ENCODE data around the gene CAP1.

The CAP1 gene

GRCh38 chr1:40057310-40058030 lies 16.9 kb downstream of the CAP1 start:
- no peak for DNase-seq (ENCODE audit: low read depth)
- TF ChIP-seq CTCF (conservative IDR thresholded peaks at IDR 0.05; ENCODE audit: control insufficient read depth, insufficient read depth, low read depth, low read length) = no peak
- H3K4me3 ChIP-seq (ENCODE audit: control insufficient read depth, low read depth, low read length) = no peak overlapping the region

GRCh38 chr1:40058097-40058452 lies 17.5 kb downstream of the CAP1 start:
- no peak for TF ChIP-seq CTCF (conservative IDR thresholded peaks at IDR 0.05; ENCODE audit: control insufficient read depth, insufficient read depth, low read depth, low read length)
- H3K4me3 ChIP-seq (ENCODE audit: control insufficient read depth, low read depth, low read length) = no peak overlapping the region
- DNase-seq (ENCODE audit: low read depth) = no peak

GRCh38 chr1:40058453-40059337 lies 18.2 kb downstream of the CAP1 start:
- no peak for DNase-seq (ENCODE audit: low read depth)
- no peak overlapping the region for H3K4me3 ChIP-seq (ENCODE audit: control insufficient read depth, low read depth, low read length)
- TF ChIP-seq CTCF (conservative IDR thresholded peaks at IDR 0.05; ENCODE audit: control insufficient read depth, insufficient read depth, low read depth, low read length) = no peak

- H3K4me3 ChIP-seq (ENCODE audit: control insufficient read depth, low read depth, low read length) = no peak overlapping the region
- no peak for TF ChIP-seq CTCF (conservative IDR thresholded peaks at IDR 0.05; ENCODE audit: control insufficient read depth, insufficient read depth, low read depth, low read length)
- peak; percentile 43 for DNase-seq (ENCODE audit: low read depth)
Measured at GRCh38 chr1:40059338-40059959, 18.9 kb downstream of the CAP1 start.

GRCh38 chr1:40059960-40060750 lies 19.6 kb downstream of the CAP1 start:
- no peak for TF ChIP-seq CTCF (conservative IDR thresholded peaks at IDR 0.05; ENCODE audit: control insufficient read depth, insufficient read depth, low read depth, low read length)
- no peak overlapping the region for H3K4me3 ChIP-seq (ENCODE audit: control insufficient read depth, low read depth, low read length)
- no peak for DNase-seq (ENCODE audit: low read depth)
